Ovary (tissue), 9 donors: Measurements from ENCODE around the gene SPATA3. TPM values are rescaled to one million over a fixed set of nuclear protein-coding genes. Genes with fewer than 3 reads are reported as not detected.
"Not testable (repeated sequence)": the region's sequence is repeated elsewhere in the genome, so short reads cannot be mapped to it uniquely, and the experiment has no call there.

Experiments used
- DNase-seq, 5 donors: peaks; one replicate each; pipeline ENCODE4 v3.0.0-alpha.2; 2019 to 2020
- H3K27ac ChIP-seq, 2 donors: fragments of 200-600 bp; one replicate each; pipeline versions ENCODE4 v1.5.1 to v1.8.0; 2019 to 2022
- H3K27me3 ChIP-seq: fragments of 200-600 bp; one replicate; pipeline ENCODE4 v1.8.0; 2022
- H3K36me3 ChIP-seq: fragments of 200-600 bp; sonication (generic); one replicate; pipeline ENCODE4 v1.5.1; 2019
- H3K4me1 ChIP-seq: one replicate; pipeline ENCODE4 v1.8.1; 2013; ENCODE audit warnings: mild to moderate bottlenecking, moderate library complexity; ENCODE audit not compliant: insufficient read depth
- H3K4me3 ChIP-seq: fragments of 200-600 bp; sonication (generic); one replicate; pipeline ENCODE4 v1.5.1; 2017
- H3K9me3 ChIP-seq, 2 donors: fragments of 200-600 bp in 1 of 2; sonication (generic) in 1 of 2; one replicate each; pipeline versions ENCODE4 v1.5.1 to v1.8.1; 2013 to 2019; ENCODE audit warnings: mild to moderate bottlenecking in 1 of 2, moderate library complexity in 1 of 2
- EP300 ChIP-seq: sonication (generic); formaldehyde crosslinking; IDR thresholded peaks from one replicate; pipeline ENCODE4 v1.6.1; 2017; ENCODE audit warnings: antibody characterized with exemption
- POLR2A ChIP-seq: fragments of 450-650 bp; IDR thresholded peaks from one replicate; pipeline ENCODE4 v1.6.1; 2017; ENCODE audit warnings: antibody characterized with exemption, mild to moderate bottlenecking, moderate library complexity
- WGBS, 3 donors: extraction: QIAGEN DNeasy Blood & Tissue Kit in 1 of 3; methylation state at CpG; one replicate each; pipeline versions ENCODE4 v1.1.5 to v1.1.7; 2013 to 2017; 5-methylcytosine and 5-hydroxymethylcytosine counted together
- intact Hi-C, 4 donors: fragments of 100-400 bp; cut with DNase I; formaldehyde crosslinking; loops; one replicate each; pipeline versions ENCODE4 v1.11.0 to v1.15.1; 2022 to 2023
- polyA plus RNA-seq, 2 donors: library from polyadenylated mRNA; stranded (reverse); fragments of 200-250 nt in 1 of 2; fragments of 350-450 nt in 1 of 2; fragmentation: Illumina TruSeq in 1 of 2; extraction: RNeasy Lipid Tissue Mini Kit (QIAGEN cat#74804) in 1 of 2; gene quantifications; one replicate each; pipeline ENCODE4 v1.2.3, GENCODE V29; 2013 to 2014
- total RNA-seq, 7 donors: library from RNA; depleted of rRNA in 2 of 7; stranded (reverse); fragments of >200 nt in 2 of 7; fragmentation: NEBNext Ultra II Directional in 3 of 7; extraction: Animal tissue kit (Norgen Biotek cat#: 25700) in 3 of 7; gene quantifications; one replicate each; pipeline versions ENCODE4 v1.1.0 to v1.2.4, GENCODE V29; 2016 to 2023
- TF ChIP-seq, protein P1 (sequence below), 3 donors: fragments of 450-650 bp in 2 of 3; fragments of 200-600 bp in 1 of 3; IDR thresholded peaks; one replicate each; pipeline versions ENCODE4 v1.5.1 to v1.8.0; 2016 to 2022; ENCODE audit warnings: antibody characterized with exemption in 3 of 3, mild to moderate bottlenecking in 1 of 3
- donor health status: DM: no; HTN: no; CAD: no; lungs with moderate emphysema.
- donor health status: DM: no; HTN: no; CAD: no.
- donor health status: Bipolar disorder and iron deficiency.
- donor health status: DM: yes; HTN: yes; CAD: no.
- donor health status: DM: no; HTN: no; CAD: no.
- donor health status: DM: yes; HTN: yes; CAD: no.

Gene SPATA3
- total and polyA plus RNA-seq, 9 donors: not detected

DNA sequence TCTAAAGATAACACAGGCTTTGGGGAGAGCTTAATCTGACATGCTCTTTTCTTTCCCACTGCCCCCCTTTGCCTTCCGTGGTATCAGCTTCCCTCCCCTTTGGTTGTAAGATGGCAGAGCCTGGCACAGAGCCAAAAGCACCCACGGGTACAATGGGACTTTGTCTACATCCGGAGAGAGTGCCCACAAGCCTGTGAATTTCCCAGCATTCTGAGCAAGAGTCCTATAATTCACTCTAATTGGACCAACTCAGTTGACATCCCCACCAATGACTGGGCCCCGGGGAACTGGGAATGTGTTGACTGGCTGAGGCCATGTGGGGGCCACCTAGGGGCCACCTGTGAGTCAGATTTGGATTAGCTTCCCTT, 21.3 kb downstream of the SPATA3 start:
- DNase-seq: no peak
- Histone ChIP-seq H3K36me3 (no peaks in the 10 kb centered on the region), H3K9me3 (no peaks in the 10 kb centered on the region), H3K27me3 (no peaks in the 10 kb centered on the region), H3K4me1 (no peaks in the 10 kb centered on the region), H3K4me3 (no peak overlapping the region), H3K27ac (no peak overlapping the region)
- whole genome bisulfite sequencing, 3 donors: 34 to 53% (median 45%) methylated on average over 4 of the region's 4 CpGs
- intact Hi-C loops: no loop called here
- no peak for TF ChIP-seq POLR2A
- TF ChIP-seq EP300: no peak
- TF ChIP-seq, protein P1, sequence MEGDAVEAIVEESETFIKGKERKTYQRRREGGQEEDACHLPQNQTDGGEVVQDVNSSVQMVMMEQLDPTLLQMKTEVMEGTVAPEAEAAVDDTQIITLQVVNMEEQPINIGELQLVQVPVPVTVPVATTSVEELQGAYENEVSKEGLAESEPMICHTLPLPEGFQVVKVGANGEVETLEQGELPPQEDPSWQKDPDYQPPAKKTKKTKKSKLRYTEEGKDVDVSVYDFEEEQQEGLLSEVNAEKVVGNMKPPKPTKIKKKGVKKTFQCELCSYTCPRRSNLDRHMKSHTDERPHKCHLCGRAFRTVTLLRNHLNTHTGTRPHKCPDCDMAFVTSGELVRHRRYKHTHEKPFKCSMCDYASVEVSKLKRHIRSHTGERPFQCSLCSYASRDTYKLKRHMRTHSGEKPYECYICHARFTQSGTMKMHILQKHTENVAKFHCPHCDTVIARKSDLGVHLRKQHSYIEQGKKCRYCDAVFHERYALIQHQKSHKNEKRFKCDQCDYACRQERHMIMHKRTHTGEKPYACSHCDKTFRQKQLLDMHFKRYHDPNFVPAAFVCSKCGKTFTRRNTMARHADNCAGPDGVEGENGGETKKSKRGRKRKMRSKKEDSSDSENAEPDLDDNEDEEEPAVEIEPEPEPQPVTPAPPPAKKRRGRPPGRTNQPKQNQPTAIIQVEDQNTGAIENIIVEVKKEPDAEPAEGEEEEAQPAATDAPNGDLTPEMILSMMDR (IDR thresholded peaks at IDR 0.05): no peak

DNA sequence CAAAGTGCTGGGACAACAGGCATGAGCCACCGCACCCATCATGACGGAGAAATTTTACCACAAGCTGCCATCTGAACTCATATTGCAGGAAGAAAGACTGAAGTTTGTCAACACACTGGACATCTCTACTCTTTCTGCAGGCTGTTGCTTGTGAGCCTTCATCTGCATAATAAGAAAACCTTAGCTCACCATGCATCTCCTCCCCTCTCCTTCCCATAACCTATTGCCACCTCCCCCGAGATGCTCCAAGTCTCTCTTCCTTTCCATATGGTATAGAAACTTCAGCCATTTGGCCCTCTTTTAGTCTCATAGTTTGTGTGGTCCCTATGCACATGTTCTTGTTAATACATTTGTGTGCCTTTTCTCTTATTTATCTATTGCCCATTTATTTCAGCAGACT, 22.3 kb downstream of the SPATA3 start:
- H3K4me3 ChIP-seq: no peak overlapping the region
- DNase-seq: no peak
- intact Hi-C loops: no loop called here
- no peaks in the 10 kb centered on the region for H3K27me3 ChIP-seq
- no peak for TF ChIP-seq EP300
- no peak for TF ChIP-seq POLR2A
- TF ChIP-seq, protein P1 (IDR thresholded peaks at IDR 0.05): no peak
- H3K4me1 ChIP-seq: no peaks in the 10 kb centered on the region
- no peak overlapping the region for H3K27ac ChIP-seq
- 83 to 90% (median 86%) methylated on average over 3 of the region's 3 CpGs for WGBS, 3 donors
- H3K9me3 ChIP-seq: no peaks in the 10 kb centered on the region
- no peaks in the 10 kb centered on the region for H3K36me3 ChIP-seq

DNA sequence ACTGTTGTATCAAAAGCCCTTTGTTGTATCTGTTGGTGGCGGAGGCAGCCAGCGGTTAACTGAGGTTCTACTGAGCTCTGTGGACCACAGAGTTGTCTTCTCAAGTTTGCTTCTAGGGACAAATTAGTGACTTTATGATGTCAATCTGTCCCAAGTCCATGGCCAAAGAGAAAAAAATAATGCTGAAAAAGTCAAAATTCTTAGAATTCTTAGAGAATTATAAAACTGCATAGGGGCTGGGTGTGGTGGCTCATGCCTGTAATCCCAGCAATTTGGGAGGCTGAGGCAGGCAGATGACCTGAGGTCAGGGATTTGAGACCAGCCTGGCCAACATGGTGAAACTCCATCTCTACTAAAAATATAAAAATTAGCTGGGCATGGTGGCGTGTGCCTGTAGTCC, 29.1 kb downstream of the SPATA3 start:
- H3K27ac ChIP-seq, H3K4me1 ChIP-seq, H3K9me3 ChIP-seq, H3K27me3 ChIP-seq, H3K4me3 ChIP-seq, H3K36me3 ChIP-seq, DNase-seq, intact Hi-C loops: not testable (repeated sequence)
- WGBS, 3 donors: 93 to 97% (median 94%) methylated on average over 3 of the region's 3 CpGs

DNA sequence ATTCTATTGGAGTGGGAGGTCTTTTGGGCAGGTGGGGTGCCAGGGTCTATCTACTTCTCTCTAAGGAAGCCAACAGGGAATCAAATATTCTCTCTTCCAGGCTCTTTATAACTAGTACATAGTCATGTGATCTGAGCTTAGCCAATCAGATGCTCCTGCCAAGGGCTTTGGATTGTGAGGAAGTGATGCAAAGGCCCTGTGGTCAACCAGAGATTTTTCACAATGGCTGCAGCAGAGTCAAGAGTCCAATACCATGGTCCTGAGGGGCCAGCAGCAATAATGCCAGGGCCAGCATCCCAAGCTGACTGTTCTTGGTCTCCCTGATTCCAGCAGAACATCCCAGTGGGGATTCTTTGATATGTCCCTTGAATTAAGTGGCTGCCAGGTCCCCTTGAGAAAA, 33.0 kb downstream of the SPATA3 start:
- intact Hi-C loops: no loop called here
- Histone ChIP-seq H3K27ac (no peak overlapping the region), H3K4me1 (no peaks in the 10 kb centered on the region), H3K9me3 (no peaks in the 10 kb centered on the region), H3K27me3 (no peaks in the 10 kb centered on the region), H3K4me3 (no peak overlapping the region), H3K36me3 (no peaks in the 10 kb centered on the region)
- TF ChIP-seq EP300: no peak
- TF ChIP-seq, protein P1 (IDR thresholded peaks at IDR 0.05): no peak
- no peak for DNase-seq

DNA sequence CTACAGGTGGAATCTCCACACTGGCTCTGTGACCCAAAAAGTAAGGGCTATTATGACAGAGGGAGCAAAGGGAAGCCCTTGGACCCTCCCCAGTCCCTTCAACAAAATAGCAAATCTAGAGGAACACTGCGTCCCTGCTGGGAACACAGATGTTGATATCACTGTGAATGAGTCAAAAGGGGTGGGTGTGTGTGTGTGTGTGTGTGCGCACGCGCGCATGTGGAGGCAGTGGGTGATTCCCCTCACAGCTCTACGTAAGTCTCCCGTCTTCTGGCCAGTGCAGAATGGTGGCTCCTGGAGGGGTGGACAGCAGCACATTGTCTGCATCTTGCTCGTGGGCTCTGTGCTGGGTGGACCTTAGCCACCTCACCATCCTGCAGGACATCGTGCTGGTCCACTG, 33.6 kb downstream of the SPATA3 start:
- intact Hi-C loops: no loop called here
- Histone ChIP-seq H3K9me3 (no peaks in the 10 kb centered on the region), H3K4me3 (no peak overlapping the region), H3K36me3 (no peaks in the 10 kb centered on the region), H3K27ac (no peak overlapping the region), H3K27me3 (no peaks in the 10 kb centered on the region), H3K4me1 (no peaks in the 10 kb centered on the region)
- TF ChIP-seq, protein P1 (IDR thresholded peaks at IDR 0.05): no peak
- no peak for TF ChIP-seq POLR2A
- TF ChIP-seq EP300: no peak
- DNase-seq: no peak
- WGBS, 3 donors: 78 to 80% (median 80%) methylated on average over 9 of the region's 9 CpGs
